ENCODE results near the gene HDAC4.

GRCh38 chr2:239065962-239066361, 334.9 kb downstream of the HDAC4 start:
- TF ChIP-seq, protein P1, sequence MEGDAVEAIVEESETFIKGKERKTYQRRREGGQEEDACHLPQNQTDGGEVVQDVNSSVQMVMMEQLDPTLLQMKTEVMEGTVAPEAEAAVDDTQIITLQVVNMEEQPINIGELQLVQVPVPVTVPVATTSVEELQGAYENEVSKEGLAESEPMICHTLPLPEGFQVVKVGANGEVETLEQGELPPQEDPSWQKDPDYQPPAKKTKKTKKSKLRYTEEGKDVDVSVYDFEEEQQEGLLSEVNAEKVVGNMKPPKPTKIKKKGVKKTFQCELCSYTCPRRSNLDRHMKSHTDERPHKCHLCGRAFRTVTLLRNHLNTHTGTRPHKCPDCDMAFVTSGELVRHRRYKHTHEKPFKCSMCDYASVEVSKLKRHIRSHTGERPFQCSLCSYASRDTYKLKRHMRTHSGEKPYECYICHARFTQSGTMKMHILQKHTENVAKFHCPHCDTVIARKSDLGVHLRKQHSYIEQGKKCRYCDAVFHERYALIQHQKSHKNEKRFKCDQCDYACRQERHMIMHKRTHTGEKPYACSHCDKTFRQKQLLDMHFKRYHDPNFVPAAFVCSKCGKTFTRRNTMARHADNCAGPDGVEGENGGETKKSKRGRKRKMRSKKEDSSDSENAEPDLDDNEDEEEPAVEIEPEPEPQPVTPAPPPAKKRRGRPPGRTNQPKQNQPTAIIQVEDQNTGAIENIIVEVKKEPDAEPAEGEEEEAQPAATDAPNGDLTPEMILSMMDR (IDR thresholded peaks at IDR 0.05), result no peak
- TF ChIP-seq POLR2A (IDR thresholded peaks at IDR 0.05), result no peak
